ENCODE results near the gene C8G. TPM values are rescaled to one million over a fixed set of nuclear protein-coding genes. Genes with fewer than 3 reads are reported as not detected.

Gene C8G
- total RNA-seq, 1 donor from 2014 or later: 1.6 TPM

- no peak overlapping the region for H3K4me2 ChIP-seq (ENCODE audit: low read length)
- H3K79me2 ChIP-seq (ENCODE audit: insufficient read depth, low read length): no peaks in the 10 kb centered on the region
- FAIRE-seq (no peak), DNase-seq (ENCODE audit: low read depth) (no peak)
- H3K27me3 ChIP-seq (ENCODE audit: insufficient read depth, low read length): no peaks in the 10 kb centered on the region
- peaks cover 7% of the 10 kb centered on the region for H3K4me1 ChIP-seq (ENCODE audit: insufficient read depth, low read length)
- Mint-ChIP-seq H3K9me3 (ENCODE audit: unreplicated experiment) (peaks cover 3% of the 10 kb centered on the region), H3K4me1 (ENCODE audit: low read depth, unreplicated experiment) (no peaks in the 10 kb centered on the region), H3K27ac (ENCODE audit: unreplicated experiment) (no peak overlapping the region), H3K36me3 (ENCODE audit: low read depth, unreplicated experiment) (no peaks in the 10 kb centered on the region), H3K4me3 (ENCODE audit: unreplicated experiment) (no peak overlapping the region), H3K27me3 (ENCODE audit: low read depth, unreplicated experiment) (peaks cover 12% of the 10 kb centered on the region)
- H3K4me3 ChIP-seq (ENCODE audit: insufficient read depth, low read depth, low read length): no peak overlapping the region
- H3K9me3 ChIP-seq (ENCODE audit: insufficient read depth, low read depth, low read length): no peaks in the 10 kb centered on the region
- no peaks in the 10 kb centered on the region for H3K36me3 ChIP-seq (ENCODE audit: insufficient read depth, low read length)
- H4K20me1 ChIP-seq (ENCODE audit: insufficient read depth, low read length): no peaks in the 10 kb centered on the region
- H3K27ac ChIP-seq (ENCODE audit: low read depth, low read length): no peak overlapping the region
- TF ChIP-seq CTCF (IDR thresholded peaks at IDR 0.05; ENCODE audit: insufficient read depth, low read depth, low read length) (no peak), EZH2 (IDR thresholded peaks at IDR 0.05; ENCODE audit: insufficient read depth, low read length) (no peak)
- no peak overlapping the region for H2AFZ ChIP-seq (ENCODE audit: low read depth, low read length)
- H3K9ac ChIP-seq (ENCODE audit: low read length): no peak overlapping the region
Observed at GRCh38 chr9:136953771-136954269, 8.8 kb downstream of the C8G start.

DNA sequence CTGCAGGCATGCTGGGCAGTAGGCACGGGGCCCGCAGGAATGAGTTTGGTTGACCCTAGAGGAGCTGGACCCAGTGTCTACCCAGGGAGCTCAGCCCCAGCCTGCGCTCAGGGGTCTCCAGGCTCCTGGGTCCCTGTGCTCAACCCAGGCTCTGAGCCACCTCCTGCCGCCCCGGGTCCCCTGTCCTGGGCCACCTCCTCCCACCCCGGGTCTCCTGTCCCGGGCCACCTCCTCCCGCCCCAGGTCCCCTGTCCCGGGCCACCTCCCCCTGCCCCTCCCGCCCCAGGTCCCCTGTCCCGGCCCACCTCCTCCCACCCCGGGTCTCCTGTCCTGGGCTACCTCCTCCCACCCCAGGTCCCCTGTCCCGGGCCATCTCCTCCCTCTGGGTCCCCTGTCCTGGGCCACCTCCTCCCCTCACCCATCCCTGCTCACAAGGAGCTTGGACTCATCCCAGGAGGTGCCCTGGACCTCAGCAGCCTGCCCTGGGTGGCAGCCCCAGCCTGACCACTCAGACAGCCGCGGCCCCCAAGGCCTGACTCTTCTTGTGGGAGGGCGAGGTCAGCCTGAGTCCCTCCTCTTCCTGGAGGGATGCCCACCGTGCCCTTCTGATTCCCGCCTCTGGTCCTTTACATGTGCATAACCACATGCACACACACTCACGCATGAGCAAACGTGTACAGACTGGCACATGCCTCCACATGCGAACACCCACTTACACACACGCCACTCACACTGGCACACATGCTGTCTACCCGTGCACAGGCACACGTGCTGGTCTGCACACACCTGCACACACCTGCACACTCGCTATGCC lies 9.4 kb downstream of the C8G start:
- Histone ChIP-seq H3K27ac (ENCODE audit: low read depth, low read length) (no peak overlapping the region), H3K4me1 (ENCODE audit: insufficient read depth, low read length) (peaks cover 7% of the 10 kb centered on the region), H3K9me3 (ENCODE audit: insufficient read depth, low read depth, low read length) (no peaks in the 10 kb centered on the region), H3K4me2 (ENCODE audit: low read length) (no peak overlapping the region), H3K9ac (ENCODE audit: low read length) (no peak overlapping the region), H3K27me3 (ENCODE audit: insufficient read depth, low read length) (no peaks in the 10 kb centered on the region), H4K20me1 (ENCODE audit: insufficient read depth, low read length) (no peaks in the 10 kb centered on the region), H3K36me3 (ENCODE audit: insufficient read depth, low read length) (no peaks in the 10 kb centered on the region), H3K4me3 (ENCODE audit: insufficient read depth, low read depth, low read length) (no peak overlapping the region), H3K79me2 (ENCODE audit: insufficient read depth, low read length) (no peaks in the 10 kb centered on the region), H2AFZ (ENCODE audit: low read depth, low read length) (no peak overlapping the region)
- no peaks in the 10 kb centered on the region for H3K36me3 Mint-ChIP-seq (ENCODE audit: low read depth, unreplicated experiment)
- no peaks in the 10 kb centered on the region for H3K4me1 Mint-ChIP-seq (ENCODE audit: low read depth, unreplicated experiment)
- H3K9me3 Mint-ChIP-seq (ENCODE audit: unreplicated experiment): peaks cover 3% of the 10 kb centered on the region
- DNase-seq (ENCODE audit: low read depth): no peak
- no peak for TF ChIP-seq CTCF (IDR thresholded peaks at IDR 0.05; ENCODE audit: insufficient read depth, low read depth, low read length)
- no peak for TF ChIP-seq EZH2 (IDR thresholded peaks at IDR 0.05; ENCODE audit: insufficient read depth, low read length)
- H3K27me3 Mint-ChIP-seq (ENCODE audit: low read depth, unreplicated experiment): peaks cover 12% of the 10 kb centered on the region
- no peak overlapping the region for H3K27ac Mint-ChIP-seq (ENCODE audit: unreplicated experiment)
- no peak for FAIRE-seq
- H3K4me3 Mint-ChIP-seq (ENCODE audit: unreplicated experiment): no peak overlapping the region
